SKM-1 treated with dmso at 0.1 percent for 144 hours (cell line): ENCODE measurements around the gene SLC6A4.
"Not testable (repeated sequence)": the region's sequence is repeated elsewhere in the genome, so short reads cannot be mapped to it uniquely, and the experiment has no call there.

Experiments
- DNase-seq: peaks from one replicate; lab custom pipeline; 2025; ENCODE audit not compliant: unreplicated experiment; lab: John Stamatoyannopoulos, UW

SLC6A4 gene

DNA sequence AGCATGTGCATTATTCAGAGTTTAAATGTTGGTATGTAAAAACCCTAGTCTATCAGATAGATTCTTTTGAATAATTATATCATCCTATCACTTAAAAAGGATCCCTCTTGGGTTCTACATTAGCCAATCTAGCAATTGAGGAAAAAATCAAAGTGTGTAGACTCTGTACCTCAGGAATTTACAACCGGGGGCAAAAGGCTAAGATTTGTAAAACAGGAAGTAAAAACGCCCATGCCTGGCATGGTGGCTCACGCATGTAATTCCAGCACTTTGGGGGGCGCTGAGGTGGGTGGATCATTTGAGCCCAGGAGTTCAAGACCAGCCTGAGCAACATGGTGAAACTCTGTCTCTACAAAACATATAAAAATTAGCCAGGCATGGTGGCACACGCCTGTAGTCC lies 58.6 kb downstream of the SLC6A4 start:
- DNase-seq, result no peak

DNA sequence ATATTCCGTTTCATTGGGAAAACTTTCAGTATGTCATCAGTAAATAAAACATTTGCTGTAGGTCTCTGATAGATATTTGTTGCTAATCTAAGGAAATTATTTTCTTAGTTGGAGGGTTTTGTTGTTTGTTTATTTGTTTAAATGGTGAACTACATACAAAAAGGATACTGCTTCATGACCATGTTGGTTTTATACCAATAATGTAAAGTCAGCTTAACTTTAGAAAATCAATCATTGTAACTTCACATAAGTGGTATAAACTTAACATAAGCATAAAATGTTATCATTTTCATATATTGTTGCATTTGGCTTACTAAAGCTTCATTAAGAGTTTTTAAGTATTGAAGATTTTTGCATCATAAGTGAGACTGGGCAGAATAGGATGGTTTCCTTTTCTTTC lies 60.9 kb downstream of the SLC6A4 start:
- DNase-seq, result no peak

DNA sequence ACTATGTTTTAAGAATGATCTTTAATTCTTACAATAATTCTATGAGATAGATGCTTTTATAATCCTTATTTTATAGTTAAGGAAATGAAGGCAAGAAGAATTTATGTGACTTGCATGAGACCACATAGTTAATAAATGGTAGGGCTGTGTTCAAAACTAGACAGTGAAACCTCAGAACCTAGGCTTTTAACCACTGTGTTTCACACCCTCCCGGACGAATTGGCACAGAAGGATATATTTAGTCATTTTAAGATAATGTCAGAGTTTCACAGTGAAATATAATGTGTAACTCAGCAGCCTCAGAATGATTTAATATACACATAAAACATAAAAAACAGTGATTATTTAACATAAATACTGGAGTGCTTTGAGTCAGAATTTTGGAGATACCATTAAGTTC lies 61.8 kb downstream of the SLC6A4 start:
- DNase-seq, result no peak

DNA sequence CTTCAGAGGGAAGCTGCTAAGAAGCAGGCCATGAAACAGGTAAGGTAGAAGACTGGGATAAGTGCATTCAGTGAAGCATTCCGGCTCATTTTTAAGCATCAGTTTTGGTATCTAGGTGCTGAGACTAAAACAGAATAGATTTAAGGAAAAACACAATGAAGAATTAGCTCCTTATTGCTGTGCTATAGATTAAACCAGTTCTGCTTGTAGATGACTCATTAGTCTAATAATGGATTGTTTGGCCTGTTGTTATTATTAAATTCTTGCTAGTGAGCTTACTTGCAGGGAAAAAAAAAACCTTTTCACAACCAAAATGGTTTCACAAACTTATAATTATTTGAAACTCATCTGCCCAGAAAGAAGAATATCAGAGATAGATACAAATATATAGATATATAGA lies 62.9 kb downstream of the SLC6A4 start:
- DNase-seq, result no peak

DNA sequence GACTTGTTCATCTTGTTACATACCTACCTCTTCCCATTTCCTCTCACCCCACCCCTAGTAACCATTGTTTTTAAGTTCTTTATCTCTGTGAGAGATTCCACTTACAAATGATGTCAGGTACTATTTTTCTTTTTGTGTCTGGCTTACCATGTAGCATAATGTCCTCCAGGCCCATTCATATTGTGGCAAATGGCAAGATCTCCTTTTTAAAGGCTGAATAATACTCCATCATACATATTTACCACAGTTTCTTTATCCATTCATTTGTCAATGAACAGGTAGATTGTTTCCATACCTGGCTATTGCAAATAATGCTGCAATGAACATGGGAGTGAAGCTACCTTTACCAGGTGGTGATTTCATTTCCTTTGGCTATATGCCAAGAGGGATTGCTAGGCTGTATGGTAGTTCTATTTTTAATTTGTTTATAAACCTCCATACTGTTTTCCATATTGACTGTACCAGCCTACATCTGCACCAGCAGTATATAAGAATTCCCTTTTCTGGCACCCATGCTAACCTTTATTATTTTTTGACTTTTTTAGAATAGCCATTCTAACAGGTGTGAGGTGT lies 65.0 kb downstream of the SLC6A4 start:
- DNase-seq, result no peak

DNA sequence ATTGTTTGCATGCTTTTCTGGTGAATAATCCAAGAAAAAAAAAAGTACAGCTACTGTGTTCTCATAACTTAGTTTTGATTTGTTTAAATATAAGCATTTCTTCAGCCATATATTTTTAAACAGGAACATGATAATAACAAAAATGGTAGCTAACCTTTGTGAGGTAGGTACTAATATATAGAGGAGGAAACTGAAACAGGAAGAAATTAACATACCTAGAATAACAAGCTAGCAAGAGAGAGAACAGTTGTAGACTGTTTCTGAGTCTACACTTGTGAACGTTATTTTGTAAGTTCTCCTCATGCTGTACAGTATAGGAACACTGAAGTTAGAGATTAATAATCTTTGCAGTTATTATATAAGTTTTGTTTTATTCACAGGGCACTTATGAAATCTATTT lies 69.5 kb downstream of the SLC6A4 start:
- no peak for DNase-seq

DNA sequence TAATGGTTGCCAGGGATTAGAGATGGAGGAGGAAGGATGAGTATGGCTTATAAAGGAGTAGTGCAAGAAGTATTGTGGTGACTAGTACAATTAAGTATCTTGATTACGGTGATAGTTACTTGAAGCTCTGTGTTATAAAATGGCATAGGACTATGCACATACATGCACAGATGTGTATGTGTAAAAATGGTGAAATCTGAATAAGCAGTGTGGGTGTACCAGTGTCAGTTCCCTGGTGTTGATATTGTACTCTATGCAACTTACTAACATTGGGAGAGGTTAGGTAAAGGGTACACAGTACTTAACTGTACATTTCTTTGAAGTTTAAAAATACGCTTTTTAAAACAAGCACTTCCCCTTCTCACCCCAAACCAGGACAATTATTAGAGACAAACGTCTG lies 70.3 kb downstream of the SLC6A4 start:
- DNase-seq, result no peak

DNA sequence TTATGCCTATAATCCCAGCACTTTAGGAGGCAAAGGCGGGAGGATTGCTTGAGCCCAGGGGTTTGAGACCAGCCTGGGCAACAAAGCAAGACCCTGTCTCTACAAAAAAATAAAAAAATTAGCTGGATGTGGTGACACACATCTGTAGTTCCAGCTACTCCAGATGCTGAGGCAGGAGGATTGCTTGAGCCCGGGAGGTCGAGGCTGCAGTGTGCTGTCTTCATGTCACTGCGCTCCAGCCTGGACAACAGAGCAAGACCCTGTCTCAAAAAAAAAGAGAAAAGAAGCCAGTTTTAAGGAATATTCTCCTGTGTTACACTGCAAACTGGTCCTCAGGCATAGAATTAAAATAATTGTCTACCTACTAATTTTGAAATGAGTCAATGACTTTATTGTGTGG lies 71.0 kb downstream of the SLC6A4 start:
- no peak for DNase-seq

DNA sequence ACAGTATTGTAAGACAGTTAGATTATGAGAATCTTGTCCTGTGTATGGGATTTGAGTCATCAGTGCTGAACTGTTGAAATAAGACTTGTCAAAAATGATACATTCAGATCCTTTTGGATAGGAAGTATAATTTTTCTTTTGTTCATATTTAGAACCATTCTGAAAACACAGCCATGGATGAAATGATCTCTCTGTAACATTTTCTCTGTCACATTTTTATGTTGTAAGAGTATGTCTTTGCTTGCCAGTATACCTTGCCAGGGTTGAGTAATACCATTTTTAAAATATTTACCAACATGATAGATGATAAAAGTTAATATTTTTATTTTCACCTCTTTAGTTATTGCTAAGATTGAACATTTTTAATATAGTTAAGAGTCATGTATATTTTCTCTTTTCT lies 73.9 kb downstream of the SLC6A4 start:
- DNase-seq, result no peak

DNA sequence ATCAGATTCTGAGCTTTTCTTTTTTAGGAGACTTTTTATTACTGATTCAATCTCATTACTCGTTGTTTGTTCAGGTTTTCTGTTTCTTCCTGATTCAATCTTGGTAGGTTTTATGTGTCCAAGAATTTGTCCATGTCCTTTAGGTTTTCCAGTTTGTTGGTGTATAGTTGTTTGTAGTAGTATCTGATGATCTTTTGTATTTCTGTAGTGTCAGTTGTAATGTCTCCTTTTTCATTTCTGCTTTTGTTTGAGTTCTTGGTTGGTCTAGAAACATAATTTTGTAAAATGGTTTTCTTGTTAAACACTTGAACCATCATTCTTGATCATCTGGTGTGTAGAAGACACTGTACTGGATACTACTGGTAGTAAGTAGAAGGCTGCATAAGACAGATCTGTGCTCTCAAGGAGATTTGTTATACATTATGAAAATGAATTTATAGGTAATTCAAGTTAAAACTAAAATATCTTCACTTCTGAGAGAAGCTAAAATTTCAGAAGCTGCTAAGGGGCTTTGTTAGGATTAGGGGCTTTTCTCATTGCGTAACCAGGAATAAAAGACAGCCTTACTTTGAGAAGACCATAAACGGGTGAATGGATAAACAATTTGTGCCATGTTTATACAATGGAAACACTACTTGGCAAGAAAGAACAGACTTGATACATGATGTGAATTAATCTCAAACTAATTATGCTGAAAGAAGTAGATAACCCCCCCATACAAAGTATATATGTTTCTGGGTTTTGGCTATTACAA lies 74.9 kb downstream of the SLC6A4 start:
- no peak for DNase-seq

DNA sequence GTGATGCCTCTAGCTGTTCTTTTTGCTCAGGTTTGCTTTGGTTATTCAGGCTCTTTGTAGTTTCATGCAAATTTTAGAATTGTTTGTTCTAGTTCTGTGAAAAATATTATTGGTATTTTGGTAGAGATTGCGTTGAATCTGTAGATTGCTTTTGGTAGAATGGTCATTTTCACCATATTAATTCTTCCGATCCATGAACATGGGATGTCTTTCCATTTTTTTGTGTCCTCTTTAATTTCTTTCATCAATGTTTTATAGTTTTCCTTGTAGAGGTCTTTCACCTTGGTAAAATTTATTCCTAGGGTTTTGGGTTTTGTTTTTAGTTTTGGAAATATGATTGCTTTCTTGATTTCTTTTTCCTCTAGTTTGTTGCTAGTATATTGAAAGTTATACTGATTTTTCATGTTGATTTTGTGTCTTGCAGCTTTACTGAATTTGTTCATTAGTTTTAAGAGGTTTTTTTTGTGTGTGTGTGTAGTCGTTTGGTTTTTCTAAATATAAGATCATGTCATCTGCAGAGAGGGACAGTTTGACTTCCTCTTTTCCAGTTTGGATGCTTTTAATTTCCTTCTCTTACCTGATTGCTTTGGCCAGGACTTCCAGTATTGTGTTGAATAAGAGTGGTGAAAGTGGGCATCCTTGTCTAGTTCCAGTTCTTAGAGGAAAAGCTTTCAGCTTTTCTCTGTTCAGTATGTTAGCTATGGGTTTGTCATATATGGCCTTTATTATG lies 76.4 kb downstream of the SLC6A4 start:
- DNase-seq, result no peak

DNA sequence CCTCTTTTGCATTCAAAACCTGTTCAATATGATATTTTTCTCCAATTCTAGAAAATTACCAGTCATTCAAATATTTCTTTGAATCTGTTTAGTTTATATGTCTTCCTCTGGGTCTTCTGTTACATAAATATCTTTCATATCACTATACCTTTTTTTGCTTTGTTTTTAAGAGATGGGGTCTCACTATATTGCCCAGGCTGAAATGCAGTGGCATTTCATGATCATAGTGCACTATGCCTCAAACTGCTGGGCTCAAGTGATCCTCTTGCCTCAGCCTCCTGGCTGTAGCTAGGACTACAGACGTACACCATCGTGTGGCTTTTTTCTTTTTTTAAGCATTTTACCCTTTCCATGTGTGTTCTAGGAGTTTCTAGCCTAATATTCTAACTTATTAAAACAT lies 80.1 kb downstream of the SLC6A4 start:
- no peak for DNase-seq

DNA sequence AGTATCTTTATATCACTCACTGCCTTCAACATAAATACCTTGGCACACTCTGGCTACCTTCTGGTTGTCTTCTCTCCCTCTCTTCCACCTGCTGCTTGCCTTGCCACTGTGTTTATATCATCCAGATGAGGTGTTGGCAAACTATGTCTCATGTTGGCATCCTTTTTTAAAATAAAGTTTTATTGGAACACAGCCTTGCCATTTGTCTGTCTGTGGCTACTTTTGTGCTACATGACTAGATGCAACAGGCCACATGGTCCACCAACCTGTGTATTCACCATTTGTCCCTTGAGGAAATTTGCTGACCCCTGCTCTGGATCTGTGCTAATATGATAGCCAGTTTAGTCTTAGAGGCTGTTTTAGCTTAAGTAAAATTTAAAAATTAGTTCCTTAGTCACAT lies 82.0 kb downstream of the SLC6A4 start:
- DNase-seq, result no peak

DNA sequence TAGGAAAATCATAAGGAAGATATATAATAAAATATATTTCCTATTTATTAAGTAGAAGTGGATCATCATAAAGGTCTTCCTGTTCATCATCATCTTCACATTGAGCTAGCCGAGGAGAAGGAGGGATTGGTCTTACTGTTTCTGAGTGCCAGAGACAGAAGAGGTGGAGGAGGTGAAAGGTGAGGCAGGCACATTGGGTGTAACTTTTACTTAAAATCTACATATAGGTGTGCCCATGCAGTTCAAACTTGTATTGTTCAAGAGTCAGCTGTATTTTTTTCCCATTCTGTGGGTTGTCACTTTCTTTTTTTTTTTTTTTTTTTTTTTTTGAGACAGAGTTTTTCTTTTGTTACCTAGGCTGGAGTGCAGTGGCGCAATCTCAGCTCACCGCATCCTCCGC lies 84.0 kb downstream of the SLC6A4 start:
- no peak for DNase-seq

DNA sequence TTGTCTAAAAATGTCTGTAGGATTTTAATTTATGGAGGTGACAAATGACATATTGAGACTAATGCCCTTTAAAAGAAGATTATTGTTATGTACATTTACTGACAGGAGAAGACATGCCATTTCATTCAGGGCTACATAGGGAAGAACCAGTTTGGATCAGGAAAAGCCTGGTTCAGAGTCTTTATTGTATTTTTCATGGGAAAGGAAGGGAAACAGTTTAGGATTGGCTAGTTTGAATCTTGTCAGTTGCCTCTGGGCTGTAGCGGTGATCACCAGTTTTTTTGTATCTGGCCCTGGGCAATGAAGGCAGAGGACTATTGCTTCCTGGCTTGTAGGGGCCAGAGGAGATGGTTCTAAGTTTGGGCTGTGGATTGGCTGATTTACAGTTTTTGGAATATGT lies 87.1 kb downstream of the SLC6A4 start:
- no peak for DNase-seq

DNA sequence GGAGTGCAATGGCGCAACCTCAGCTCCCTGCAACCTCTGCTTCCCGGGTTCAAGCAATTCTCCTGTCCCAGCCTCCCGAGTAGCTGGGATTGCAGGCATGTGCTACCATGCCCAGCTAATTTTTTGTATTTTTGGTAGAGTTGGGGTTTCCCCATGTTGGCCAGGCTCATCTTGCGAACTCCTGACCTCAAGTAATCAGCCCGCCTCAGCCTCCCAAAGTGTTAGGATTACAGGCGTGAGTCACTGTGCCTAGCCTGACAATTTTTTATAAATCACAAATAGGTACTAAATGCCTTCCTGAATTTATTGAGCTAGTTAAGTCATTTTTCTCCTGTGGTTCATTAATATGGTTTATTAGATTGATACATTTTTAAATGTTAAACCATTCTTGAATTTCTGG lies 87.6 kb downstream of the SLC6A4 start:
- DNase-seq, result not testable (repeated sequence)
